Neuronal stem cell (in vitro differentiated cells): ENCODE results near the gene COG1.
"Not testable (repeated sequence)": the region's sequence is repeated elsewhere in the genome, so short reads cannot be mapped to it uniquely, and the experiment has no call there.

Source experiments
- DNase-seq: peaks from one replicate; pipeline ENCODE4 v3.0.0-alpha.2; 2013; ENCODE audit warnings: low spot score
- H2AFZ ChIP-seq: one replicate; pipeline ENCODE4 v1.6.1; 2013; ENCODE audit warnings: mild to moderate bottlenecking, low read length, inconsistent platforms
- H2AK5ac ChIP-seq: 2 replicates; pipeline ENCODE4 v1.6.1; 2013; ENCODE audit warnings: low read depth, mild to moderate bottlenecking, inconsistent platforms, low read length, moderate library complexity, mixed read lengths
- H2BK120ac ChIP-seq: 2 replicates; pipeline ENCODE4 v1.6.1; 2013; ENCODE audit warnings: low read depth, mild to moderate bottlenecking, inconsistent platforms, low read length, moderate library complexity, mixed read lengths
- H2BK12ac ChIP-seq: one replicate; pipeline ENCODE4 v1.6.1; 2013; ENCODE audit warnings: low read length, inconsistent platforms
- H2BK15ac ChIP-seq: 2 replicates; pipeline ENCODE4 v1.6.1; 2013; ENCODE audit warnings: mild to moderate bottlenecking, low read length, inconsistent platforms, mixed read lengths
- H2BK5ac ChIP-seq: one replicate; pipeline ENCODE4 v1.6.1; 2013; ENCODE audit warnings: inconsistent platforms, mild to moderate bottlenecking, low read length, moderate library complexity
- H3K14ac ChIP-seq: one replicate; pipeline ENCODE4 v1.6.1; 2013; ENCODE audit warnings: low read length, inconsistent platforms
- H3K18ac ChIP-seq: 2 replicates; pipeline ENCODE4 v1.6.1; 2013; ENCODE audit warnings: low read length, inconsistent platforms
- H3K23ac ChIP-seq: 2 replicates; pipeline ENCODE4 v1.6.1; 2013; ENCODE audit warnings: low read depth, mild to moderate bottlenecking, mixed read lengths, low read length, inconsistent platforms; ENCODE audit not compliant: poor library complexity
- H3K27ac ChIP-seq: replicated peaks from 3 replicates; pipeline ENCODE4 v1.5.1; 2013; ENCODE audit warnings: low read length, inconsistent platforms
- H3K27me3 ChIP-seq, 3 experiments: 2 replicates each; pipeline ENCODE4 v1.6.1; 2013; ENCODE audit warnings: low read length in 3 of 3, mild to moderate bottlenecking in 2 of 3, inconsistent platforms in 1 of 3, low read depth in 1 of 3, mixed read lengths in 1 of 3, moderate library complexity in 1 of 3; ENCODE audit not compliant: control insufficient read depth in 3 of 3, insufficient read depth in 3 of 3
- H3K36me3 ChIP-seq, 2 donors: replicated peaks in 1 of 2; 2 replicates each; pipeline ENCODE4 v1.6.1; 2013; ENCODE audit warnings: low read length in 2 of 2; ENCODE audit not compliant: control insufficient read depth in 2 of 2, insufficient read depth in 2 of 2
- H3K4ac ChIP-seq: 2 replicates; pipeline ENCODE4 v1.6.1; 2013; ENCODE audit warnings: inconsistent platforms, mild to moderate bottlenecking, low read length, moderate library complexity
- H3K4me1 ChIP-seq, 2 donors: 1 replicate in 1 of 2; 2 replicates in 1 of 2; pipeline ENCODE4 v1.6.1; 2013; ENCODE audit warnings: low read length in 2 of 2, low read depth in 1 of 2; ENCODE audit not compliant: control insufficient read depth in 2 of 2, insufficient read depth in 1 of 2
- H3K4me2 ChIP-seq: one replicate; pipeline ENCODE4 v1.6.1; 2013; ENCODE audit warnings: mild to moderate bottlenecking, low read length, inconsistent platforms; ENCODE audit not compliant: insufficient read depth, poor library complexity, severe bottlenecking
- H3K4me3 ChIP-seq, 2 donors: 2 replicates each; pipeline ENCODE4 v1.5.1; 2013; ENCODE audit warnings: low read length in 2 of 2, mild to moderate bottlenecking in 2 of 2, inconsistent platforms in 1 of 2, moderate library complexity in 1 of 2
- H3K79me1 ChIP-seq: one replicate; pipeline ENCODE4 v1.6.1; 2013; ENCODE audit warnings: low read depth, mild to moderate bottlenecking, inconsistent platforms, low read length, moderate library complexity
- H3K9ac ChIP-seq: one replicate; pipeline ENCODE4 v1.6.1; 2013; ENCODE audit warnings: mild to moderate bottlenecking, low read depth, low read length, inconsistent platforms; ENCODE audit not compliant: poor library complexity
- H3K9me3 ChIP-seq, 2 donors: replicated peaks in 1 of 2; 2 replicates each; pipeline versions ENCODE3 to v1.6.1; 2013; ENCODE audit warnings: low read length in 2 of 2, mild to moderate bottlenecking in 2 of 2, inconsistent platforms in 1 of 2, low read depth in 1 of 2, mixed read lengths in 1 of 2, moderate library complexity in 1 of 2; ENCODE audit not compliant: control insufficient read depth in 2 of 2, insufficient read depth in 1 of 2
- H4K8ac ChIP-seq: one replicate; pipeline ENCODE4 v1.6.1; 2013; ENCODE audit warnings: low read depth, mild to moderate bottlenecking, inconsistent platforms, low read length, moderate library complexity
- H4K91ac ChIP-seq: one replicate; pipeline ENCODE4 v1.6.1; 2013; ENCODE audit warnings: low read length, low read depth, mild to moderate bottlenecking, inconsistent platforms; ENCODE audit not compliant: poor library complexity
- WGBS, 2 donors: extraction: QIAGEN DNeasy Blood & Tissue Kit; methylation state at CpG; one replicate each; pipeline ENCODE4 v1.1.7; 2013; ENCODE audit warnings: missing lambda C conversion rate in 2 of 2, mixed read lengths in 1 of 2; ENCODE audit not compliant: insufficient read length in 2 of 2, insufficient replicate concordance in 1 of 2; ENCODE audit errors: extremely low coverage in 2 of 2; 5-methylcytosine and 5-hydroxymethylcytosine counted together

Gene COG1

DNA sequence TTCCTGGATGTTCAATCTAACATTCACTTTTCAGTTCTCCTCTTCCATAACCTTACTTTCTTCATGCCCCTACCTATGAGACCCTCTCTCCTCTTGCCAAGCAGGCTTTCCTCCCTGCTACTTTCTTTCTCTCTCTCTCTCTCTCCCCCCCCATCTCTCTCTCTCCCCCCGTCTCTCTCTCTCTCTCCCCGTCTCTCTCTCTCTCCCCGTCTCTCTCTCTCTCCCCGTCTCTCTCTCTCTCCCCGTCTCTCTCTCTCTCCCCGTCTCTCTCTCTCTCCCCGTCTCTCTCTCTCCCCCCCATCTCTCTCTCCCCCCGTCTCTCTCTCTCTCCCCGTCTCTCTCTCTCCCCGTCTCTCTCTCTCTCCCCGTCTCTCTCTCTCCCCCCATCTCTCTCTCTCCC lies 45.1 kb upstream of the COG1 start:
- WGBS, 2 donors, result no CpG with 5 or more reads among the region's 11 CpGs
- H2BK15ac ChIP-seq, H3K36me3 ChIP-seq, H3K4me2 ChIP-seq, H3K9ac ChIP-seq, H3K9me3 ChIP-seq, H3K23ac ChIP-seq, H4K91ac ChIP-seq, H3K4ac ChIP-seq, H3K4me3 ChIP-seq, H3K4me1 ChIP-seq, H2BK5ac ChIP-seq, H2AK5ac ChIP-seq, H3K27me3 ChIP-seq, H3K18ac ChIP-seq, H2AFZ ChIP-seq, H2BK120ac ChIP-seq, H3K79me1 ChIP-seq, DNase-seq, H2BK12ac ChIP-seq, H3K27ac ChIP-seq, H4K8ac ChIP-seq, H3K14ac ChIP-seq: not testable (repeated sequence)

DNA sequence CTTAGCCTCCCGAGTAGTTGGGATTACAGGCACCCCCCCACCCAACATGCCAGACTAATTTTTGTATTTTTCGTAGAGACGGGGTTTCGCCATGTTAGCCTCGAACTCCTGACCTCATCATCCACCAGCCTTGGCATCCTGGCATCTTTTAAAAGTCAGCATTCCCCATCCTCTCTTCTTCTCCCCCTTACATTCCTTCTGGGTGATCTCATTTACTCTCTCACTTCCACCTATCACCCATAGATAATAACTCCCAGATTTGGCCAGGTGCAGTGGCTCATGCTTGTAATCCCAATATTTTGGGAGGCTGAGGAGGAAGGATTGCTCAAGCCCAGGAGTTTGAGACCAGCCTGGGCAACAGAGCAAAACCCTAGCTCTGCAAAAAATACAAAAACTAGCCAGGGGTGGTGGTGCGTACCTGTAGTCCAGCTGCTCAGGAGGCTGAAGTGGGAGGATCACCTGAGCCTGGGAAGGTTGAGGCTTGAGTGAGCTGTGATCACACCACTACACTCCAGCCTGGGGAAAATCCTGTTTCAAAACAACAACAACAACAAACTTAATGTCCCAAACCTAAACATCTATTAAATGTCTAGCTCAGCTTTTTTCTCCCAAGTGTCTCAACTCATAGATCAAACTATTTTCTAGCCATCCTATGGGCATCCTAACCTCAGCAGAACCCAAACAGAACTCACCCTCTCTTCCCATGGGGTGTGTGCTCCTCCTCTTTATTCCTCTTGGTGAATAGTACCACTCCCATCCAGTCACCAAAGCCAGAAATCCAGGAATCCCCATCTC lies 44.1 kb upstream of the COG1 start:
- no peak overlapping the region for H3K14ac ChIP-seq
- H2AK5ac ChIP-seq, result no peak overlapping the region
- no peak for DNase-seq
- H3K4me3 ChIP-seq, result no peak overlapping the region
- no peaks in the 10 kb centered on the region for H3K27me3 ChIP-seq
- no peak overlapping the region for H4K91ac ChIP-seq
- H3K4ac ChIP-seq, result no peak overlapping the region
- no peak overlapping the region for H2BK15ac ChIP-seq
- H3K36me3 ChIP-seq, result no peaks in the 10 kb centered on the region
- H3K79me1 ChIP-seq, result no peaks in the 10 kb centered on the region
- H3K4me2 ChIP-seq, result no peak overlapping the region
- no peak overlapping the region for H4K8ac ChIP-seq
- no peak overlapping the region for H3K9ac ChIP-seq
- H3K9me3 ChIP-seq, result peaks cover 0 to 5% of the 10 kb centered on the region in 2 donors
- no CpG with 5 or more reads among the region's 6 CpGs for WGBS, 2 donors
- no peak overlapping the region for H3K18ac ChIP-seq
- H2BK120ac ChIP-seq, result no peak overlapping the region
- no peak overlapping the region for H2AFZ ChIP-seq
- H3K4me1 ChIP-seq, result no peaks in the 10 kb centered on the region
- H2BK12ac ChIP-seq, result no peak overlapping the region
- H3K27ac ChIP-seq, result no peak overlapping the region
- H3K23ac ChIP-seq, result no peak overlapping the region
- H2BK5ac ChIP-seq, result no peak overlapping the region

DNA sequence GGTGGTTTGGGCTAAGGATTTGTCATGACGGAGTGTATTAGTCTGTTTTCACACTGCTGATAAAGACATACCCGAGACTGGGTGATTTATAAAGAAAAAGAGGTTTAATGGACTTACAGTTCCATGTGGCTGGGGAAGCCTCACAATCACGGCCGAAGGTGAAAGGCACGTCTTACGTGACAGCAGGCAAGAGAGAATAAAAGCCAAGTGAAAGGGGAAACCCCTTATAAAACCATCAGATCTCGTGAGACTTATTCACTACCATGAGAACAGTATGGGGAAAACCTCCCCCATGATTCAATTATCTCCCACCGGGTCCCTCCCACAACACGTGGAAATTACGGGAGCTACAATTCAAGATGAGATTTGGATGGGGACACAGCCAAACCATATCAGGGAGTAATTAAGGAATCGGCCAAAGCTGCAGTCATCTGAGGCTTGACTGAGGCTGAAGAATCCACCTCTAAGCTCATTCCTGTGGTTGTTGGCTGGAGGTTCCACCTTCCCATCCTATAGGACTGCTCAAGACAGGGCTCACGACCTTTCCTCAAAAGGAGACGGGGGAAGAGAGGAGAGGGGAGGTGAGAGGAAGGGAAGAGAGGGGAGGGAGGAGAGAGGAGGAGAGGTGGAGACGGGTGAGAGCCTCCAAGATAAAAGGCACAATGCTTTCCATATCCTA lies 42.1 kb upstream of the COG1 start:
- H3K18ac ChIP-seq, H3K9ac ChIP-seq, H2BK120ac ChIP-seq, H3K27ac ChIP-seq, DNase-seq, H3K4me3 ChIP-seq, H4K91ac ChIP-seq, H2BK5ac ChIP-seq, H3K4me1 ChIP-seq, H3K23ac ChIP-seq, H2BK15ac ChIP-seq, H2AK5ac ChIP-seq, H3K4ac ChIP-seq, H3K27me3 ChIP-seq, H2BK12ac ChIP-seq, H3K9me3 ChIP-seq, H2AFZ ChIP-seq, H4K8ac ChIP-seq, H3K36me3 ChIP-seq, H3K4me2 ChIP-seq, H3K79me1 ChIP-seq, H3K14ac ChIP-seq: not testable (repeated sequence)
- no CpG with 5 or more reads among the region's 14 CpGs for WGBS, 2 donors

DNA sequence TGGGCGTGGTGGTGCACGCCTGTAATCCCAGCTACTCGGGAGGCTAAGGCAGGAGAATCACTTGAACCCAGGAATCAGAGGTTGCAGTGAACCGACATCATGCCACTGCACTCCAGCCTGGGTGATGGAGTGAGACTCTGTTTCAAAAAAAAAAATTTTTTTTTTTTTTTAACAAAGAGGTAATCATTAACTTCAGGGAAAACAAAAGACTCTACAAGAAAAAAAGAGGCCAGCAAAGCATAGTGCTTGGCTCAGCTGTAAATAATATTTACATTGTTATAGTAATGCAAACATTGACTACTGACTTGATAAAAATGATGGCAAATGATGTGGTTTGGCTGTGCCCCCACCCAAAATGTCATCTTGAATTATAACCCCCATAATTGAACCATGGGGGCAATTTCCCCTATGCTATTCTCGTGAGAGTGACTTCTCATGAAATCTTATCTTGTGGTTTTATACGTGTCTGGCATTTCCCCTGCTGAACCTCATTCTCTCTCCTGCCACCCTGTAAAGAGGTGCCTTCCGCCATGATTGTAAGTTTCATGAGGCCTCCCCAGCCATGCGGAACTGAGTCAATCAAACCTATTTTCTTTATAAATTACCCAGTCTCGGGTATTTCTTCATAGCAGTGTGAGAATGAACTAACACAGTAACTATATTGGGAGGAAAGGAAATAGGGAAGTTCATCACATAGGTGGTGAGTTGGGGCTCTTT lies 40.8 kb upstream of the COG1 start:
- Histone ChIP-seq H2AK5ac (no peak overlapping the region), H3K79me1 (no peaks in the 10 kb centered on the region), H3K18ac (no peak overlapping the region), H3K23ac (no peak overlapping the region), H3K4me3 (no peak overlapping the region), H3K4me1 (peaks cover 0 to 6% of the 10 kb centered on the region in 2 donors), H3K9me3 (no peaks in the 10 kb centered on the region), H3K4me2 (no peak overlapping the region), H2BK5ac (no peak overlapping the region), H2BK15ac (no peak overlapping the region), H3K27me3 (peaks cover 0 to 12% (median 0%) of the 10 kb centered on the region in 3 experiments), H4K8ac (no peak overlapping the region), H2BK12ac (no peak overlapping the region), H4K91ac (no peak overlapping the region), H3K27ac (no peak overlapping the region), H2BK120ac (no peak overlapping the region), H3K36me3 (no peaks in the 10 kb centered on the region), H2AFZ (no peak overlapping the region), H3K9ac (no peak overlapping the region), H3K14ac (no peak overlapping the region), H3K4ac (no peak overlapping the region)
- DNase-seq, result no peak
- WGBS, 2 donors, result no CpG with 5 or more reads among the region's 9 CpGs
